Suppressor macrophage treated with lipopolysaccharide for 1 hour (primary cell): ENCODE results near the gene AHDC1.
"Not testable (repeated sequence)": the region's sequence is repeated elsewhere in the genome, so short reads cannot be mapped to it uniquely, and the experiment has no call there.

ENCODE experiments used
- DNase-seq, 3 donors: peaks; one replicate each; pipeline ENCODE4 v3.0.0-alpha.2; 2020 to 2022

AHDC1 gene

GRCh38 chr1:27548136-27548853 lies 55.6 kb downstream of the AHDC1 start:
- DNase-seq: no peak

GRCh38 chr1:27547220-27548116 lies 56.5 kb downstream of the AHDC1 start:
- no peak for DNase-seq

DNA sequence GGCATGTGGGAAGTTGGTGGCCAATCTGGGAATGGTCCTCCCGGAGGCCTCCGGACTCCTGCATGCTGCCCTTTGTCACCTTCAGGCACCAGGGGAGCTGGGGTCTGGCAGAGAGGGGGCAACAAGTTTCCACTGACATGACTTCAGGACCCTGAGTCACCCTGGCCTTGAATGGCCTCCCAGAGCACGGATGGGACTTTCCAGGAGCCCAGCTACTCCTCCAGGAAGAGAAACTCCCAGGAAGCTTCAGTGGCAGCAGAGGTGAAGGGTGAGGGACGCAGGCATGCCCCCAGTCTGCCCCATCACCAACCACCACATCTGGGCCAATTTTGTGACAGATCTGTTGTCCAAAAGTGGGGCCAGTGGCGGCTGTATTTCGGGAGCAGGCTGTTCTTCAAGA lies 58.1 kb downstream of the AHDC1 start:
- peak in 1 of 3 donors; percentile 52 for DNase-seq

- DNase-seq: no peak
These were observed 58.7 kb downstream of the AHDC1 start for GRCh38 chr1:27545271-27545670.

GRCh38 chr1:27544834-27545233 lies 59.1 kb downstream of the AHDC1 start:
- peak in 1 of 3 donors; percentile 48 for DNase-seq

DNA sequence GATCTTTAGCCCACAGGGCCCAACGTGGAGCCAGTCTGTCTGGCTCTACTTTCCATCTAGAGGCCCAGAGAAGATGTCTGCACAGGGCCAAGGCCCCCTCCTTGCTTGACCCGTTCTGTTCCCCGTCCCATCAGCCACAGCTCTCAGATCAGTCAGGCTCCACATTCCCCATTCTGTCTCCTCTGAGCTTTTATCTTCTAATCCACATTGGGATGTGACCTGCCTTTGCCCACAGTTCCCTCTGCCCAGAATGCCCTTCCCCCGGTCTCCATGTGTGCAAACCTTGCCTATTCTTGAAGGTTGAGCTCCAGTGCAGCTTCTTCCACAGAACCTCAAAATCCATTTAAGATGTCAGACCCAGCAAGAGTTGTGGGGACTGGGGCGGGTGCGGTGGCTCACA lies 60.7 kb downstream of the AHDC1 start:
- no peak for DNase-seq

- peak in 2 of 3 donors; percentile 28 to 57 for DNase-seq
These were observed 61.3 kb downstream of the AHDC1 start for GRCh38 chr1:27542463-27543273.

DNA sequence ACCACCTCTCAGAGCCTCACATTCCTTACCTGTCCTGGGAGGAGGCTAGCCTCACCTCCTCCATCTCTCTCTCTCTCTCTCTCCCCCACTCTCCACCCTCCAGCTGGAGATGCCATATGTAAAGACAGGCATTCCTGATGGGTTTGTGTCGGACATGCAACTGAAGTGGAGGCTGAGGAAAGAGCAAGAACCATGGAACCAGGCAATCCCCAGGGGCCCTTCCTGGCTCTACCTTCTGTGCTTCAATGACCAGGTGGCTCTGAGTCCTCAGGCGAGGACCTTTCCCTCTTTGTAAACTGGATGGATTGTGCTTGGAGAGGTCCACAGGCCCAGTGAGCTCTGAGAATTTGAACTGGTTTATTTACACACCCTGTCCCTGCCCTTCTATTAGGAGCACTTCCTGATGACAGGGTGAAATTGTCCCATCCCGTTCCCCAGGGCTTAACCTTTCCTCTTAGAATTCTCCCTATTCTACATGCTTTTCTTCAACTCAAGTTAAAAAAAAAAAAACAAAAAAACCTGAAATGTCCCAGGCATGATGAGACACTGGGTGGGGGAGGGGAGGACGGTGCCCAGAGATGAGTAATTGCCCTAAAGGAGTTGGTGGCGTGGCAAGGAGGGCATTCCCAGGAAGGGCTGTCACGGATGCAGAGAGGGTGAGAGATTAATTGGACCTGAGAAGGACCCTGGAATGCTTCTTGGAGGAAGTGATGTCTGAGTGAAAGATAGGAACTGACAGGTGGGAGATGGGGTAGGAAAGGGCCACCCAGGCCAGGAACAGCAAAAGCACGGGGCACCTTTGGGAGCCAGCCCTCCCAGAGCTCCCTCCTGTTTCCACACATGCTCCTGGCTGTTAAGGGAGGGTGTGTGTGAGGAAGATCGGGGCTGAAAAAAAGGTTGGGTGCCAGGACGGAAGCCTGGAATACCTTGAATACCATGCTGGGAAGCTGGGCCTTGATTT lies 63.8 kb downstream of the AHDC1 start:
- peak; percentile 61 to 85 (median 75) for DNase-seq

DNA sequence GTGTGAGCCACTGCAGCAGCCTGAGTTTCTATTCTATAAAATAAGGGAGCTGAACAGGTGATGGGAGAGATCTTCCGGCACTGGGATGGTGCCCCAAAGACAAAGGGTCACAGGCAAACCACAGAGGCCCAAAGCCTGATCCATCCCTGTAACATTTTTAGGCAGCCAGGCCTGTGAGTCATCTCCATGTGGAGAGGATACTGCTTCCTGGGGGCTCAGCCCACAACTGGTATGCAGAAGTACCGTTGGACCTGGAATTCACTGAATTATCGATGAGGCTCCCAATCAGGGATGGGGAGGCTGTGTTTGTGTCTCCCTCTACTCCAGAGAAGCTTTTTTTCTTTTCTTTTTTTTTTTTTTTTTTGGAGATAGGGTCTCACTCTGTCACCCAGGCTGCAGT lies 65.2 kb downstream of the AHDC1 start:
- peak; percentile 49 to 52 (median 49) for DNase-seq

DNA sequence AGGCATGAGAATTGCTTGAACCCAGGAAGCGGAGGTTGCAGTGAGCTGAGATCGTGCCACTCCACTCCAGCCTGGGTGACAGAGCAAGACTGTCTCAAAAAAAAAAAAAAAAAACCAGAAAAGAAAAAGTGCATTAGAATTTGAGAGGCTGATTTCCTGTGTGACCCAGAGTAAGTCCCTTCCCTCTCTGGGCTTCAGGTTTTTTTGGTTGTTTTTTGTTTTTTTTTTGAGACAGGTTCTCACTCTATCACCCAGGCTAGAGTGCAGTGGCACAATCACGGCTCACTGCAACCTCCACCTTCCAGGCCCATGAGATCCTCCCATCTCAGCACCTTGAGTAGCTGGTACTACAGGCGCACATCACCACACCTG lies 65.7 kb downstream of the AHDC1 start:
- DNase-seq: not testable (repeated sequence)

- DNase-seq: no peak
These were observed 67.2 kb downstream of the AHDC1 start for GRCh38 chr1:27536767-27537166.

DNA sequence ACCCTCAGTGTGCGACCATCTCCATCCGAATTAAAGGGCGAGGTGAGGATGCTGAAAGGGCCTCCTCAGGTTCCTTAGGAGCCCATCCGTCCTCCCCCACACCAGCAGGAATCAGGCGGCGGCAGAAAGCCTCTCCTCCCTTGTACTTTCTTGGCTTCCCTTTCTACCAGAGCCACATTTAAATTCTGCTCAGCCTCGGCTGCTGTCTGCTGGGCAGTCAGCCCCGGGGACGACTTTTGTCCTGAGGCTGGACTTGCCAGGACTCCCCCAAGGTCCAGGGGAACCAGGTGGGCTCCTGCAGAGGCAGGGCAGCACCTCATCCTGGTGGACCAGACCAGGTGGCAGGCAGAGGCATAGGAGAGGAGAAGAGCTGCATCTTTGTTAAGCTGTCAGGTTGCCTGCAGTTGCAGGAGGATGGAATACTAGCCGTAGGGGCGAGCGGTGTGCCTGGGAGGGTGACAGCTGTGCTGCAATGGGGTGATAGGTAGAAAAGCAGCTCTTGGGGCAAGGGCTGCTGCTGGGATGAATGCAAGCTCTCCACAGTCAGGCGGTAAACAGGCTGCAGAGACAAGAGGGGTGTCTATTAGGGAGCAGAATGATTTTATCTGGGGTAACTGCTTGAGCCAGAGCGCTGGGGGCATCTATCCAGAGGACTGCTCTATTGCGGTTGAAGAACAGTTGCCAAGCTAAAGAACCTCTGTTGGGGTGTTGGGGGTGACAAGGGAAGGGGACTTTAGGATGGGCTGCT lies 67.8 kb downstream of the AHDC1 start:
- DNase-seq: no peak

GRCh38 chr1:27535386-27535785 lies 68.6 kb downstream of the AHDC1 start:
- no peak for DNase-seq

- no peak for DNase-seq
These were observed 71.8 kb downstream of the AHDC1 start for GRCh38 chr1:27531959-27532685.

DNA sequence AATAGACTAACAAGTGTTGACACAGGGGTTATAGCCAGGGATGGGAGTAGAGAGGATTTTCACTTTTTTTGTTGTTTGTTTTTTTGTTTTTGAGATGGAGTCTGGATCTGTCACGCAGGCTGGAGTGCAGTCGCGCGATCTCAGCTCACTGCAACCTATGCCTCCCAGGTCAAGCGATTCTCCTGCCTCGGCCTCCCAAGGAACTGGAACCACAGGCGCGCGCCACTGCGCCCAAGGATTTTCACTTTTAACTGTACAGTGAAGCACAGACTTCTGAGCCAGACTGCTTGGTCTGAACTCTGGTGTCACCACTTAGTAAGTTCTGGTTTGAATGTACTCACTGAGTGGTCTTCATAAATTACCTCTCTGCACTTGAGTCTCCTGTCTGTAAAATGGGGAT lies 73.8 kb downstream of the AHDC1 start:
- DNase-seq: no peak

GRCh38 chr1:27529704-27530018 lies 74.3 kb downstream of the AHDC1 start:
- no peak for DNase-seq

- DNase-seq: peak in 1 of 3 donors; percentile 38
These were observed 74.9 kb downstream of the AHDC1 start for GRCh38 chr1:27528818-27529703.

DNA sequence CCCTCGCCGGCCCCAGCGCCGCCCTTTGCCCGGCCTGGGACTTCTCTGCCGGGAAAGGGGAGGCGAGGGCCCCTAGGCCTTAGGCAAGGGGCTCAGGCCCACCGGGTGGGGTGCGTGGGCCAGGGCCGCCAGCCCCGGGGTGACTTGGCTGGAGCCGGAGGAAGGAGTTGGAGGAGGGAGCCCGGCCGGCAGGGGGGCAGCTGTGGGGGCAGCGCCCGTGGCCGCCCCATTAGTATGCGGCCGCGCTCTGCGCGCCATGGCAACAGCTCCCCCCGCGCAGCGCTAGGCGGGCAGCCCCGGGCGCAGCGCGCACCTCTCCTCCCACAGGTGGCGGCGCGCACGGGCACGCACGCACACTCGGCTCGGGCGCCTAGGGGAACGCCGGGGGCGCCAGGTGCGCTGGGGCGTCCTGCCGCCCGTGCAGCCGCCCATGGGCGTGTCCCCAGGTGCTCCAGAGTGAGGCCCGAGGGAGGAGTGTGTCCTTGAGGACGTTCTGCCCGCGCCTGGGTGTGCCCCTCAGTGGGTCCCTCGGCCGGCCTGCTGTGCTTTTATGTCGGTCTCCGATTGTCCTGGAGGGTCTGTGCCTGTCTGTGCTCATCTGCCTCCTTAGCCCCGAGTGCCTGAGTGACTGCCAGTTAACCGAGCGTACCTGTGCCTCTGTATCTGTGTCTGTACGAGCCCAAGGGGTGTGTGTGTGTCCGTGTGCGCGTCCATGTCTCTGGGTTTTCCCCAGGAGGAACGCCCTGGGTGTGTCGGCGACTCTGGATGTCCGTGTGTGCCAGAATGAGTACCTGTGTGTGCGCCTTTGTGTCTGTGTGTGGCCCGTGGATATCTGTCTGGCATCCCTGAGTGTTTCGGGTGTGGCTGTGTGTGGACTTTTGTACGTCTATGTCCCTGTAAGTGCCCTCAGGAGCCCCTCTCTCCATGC lies 75.8 kb downstream of the AHDC1 start:
- peak in 1 of 3 donors; percentile 42 for DNase-seq
